ENCODE measurements around the gene DLG1. TPM values are rescaled to one million over a fixed set of nuclear protein-coding genes. Genes with fewer than 3 reads are reported as not detected.

Gene DLG1
- total and polyA plus RNA-seq, 12 donors: 20.7 to 97.4 (median 54.0) TPM

GRCh38 chr3:197188963-197189362, 109.4 kb downstream of the DLG1 start:
- no peak for DNase-seq
- no peak for TF ChIP-seq CTCF (IDR thresholded peaks at IDR 0.05)
- Histone ChIP-seq H3K36me3 (peaks cover 0 to 15% (median 0%) of the 10 kb centered on the region in 9 donors), H3K4me1 (peaks cover 0 to 4% (median 0%) of the 10 kb centered on the region in 9 donors), H3K4me3 (no peak overlapping the region), H3K9me3 (no peaks in the 10 kb centered on the region), H3K27me3 (no peaks in the 10 kb centered on the region), H3K27ac (no peak overlapping the region)
- ATAC-seq: no peak
- WGBS, 2 donors: 79 to 81% methylated on average over 3 of the region's 3 CpGs
- intact Hi-C loops (cut with DNase I): loop anchor here in 9 of 10 donors (5.0 to 10.0 kb wide), 7 partner anchors 124 to 214 kb away; no protein-coding TSS in a partner anchor

- no peaks in the 10 kb centered on the region for H3K9me3 ChIP-seq
- peaks cover 0 to 14% (median 5%) of the 10 kb centered on the region in 9 donors for H3K4me1 ChIP-seq
- DNase-seq (peak in 1 of 2 donors; percentile 21), ATAC-seq (peak in 6 of 8 donors; percentile 52 to 77 (median 66))
- peak; percentile 55 to 88 (median 83) for TF ChIP-seq CTCF (IDR thresholded peaks at IDR 0.05)
- H3K36me3 ChIP-seq: peaks cover 0 to 5% (median 0%) of the 10 kb centered on the region in 9 donors
- H3K27ac ChIP-seq: no peak overlapping the region
- H3K4me3 ChIP-seq: no peak overlapping the region
- 69 to 87% methylated on average over 1 of the region's 1 CpG for WGBS, 2 donors
- H3K27me3 ChIP-seq: no peaks in the 10 kb centered on the region
- intact Hi-C loops (cut with DNase I): loop anchor here (1.0 to 10.0 kb wide), 10 partner anchors 122 to 212 kb away; no protein-coding TSS in a partner anchor
Measured at GRCh38 chr3:197186887-197187588, 111.4 kb downstream of the DLG1 start.

- Histone ChIP-seq H3K27ac (no peak overlapping the region), H3K4me3 (no peak overlapping the region), H3K36me3 (peaks cover 0 to 2% (median 0%) of the 10 kb centered on the region in 9 donors), H3K4me1 (peaks cover 0 to 44% (median 21%) of the 10 kb centered on the region in 9 donors), H3K9me3 (no peaks in the 10 kb centered on the region), H3K27me3 (no peaks in the 10 kb centered on the region)
- TF ChIP-seq CTCF (IDR thresholded peaks at IDR 0.05): no peak
- ATAC-seq (no peak), DNase-seq (no peak)
- intact Hi-C loops (cut with DNase I): loop anchor here in 4 of 10 donors (5.0 to 10.0 kb wide), 5 partner anchors 119 to 211 kb away; no protein-coding TSS in a partner anchor
- WGBS, 2 donors: 67 to 69% methylated on average over 9 of the region's 9 CpGs
Measured at GRCh38 chr3:197183582-197183981, 114.8 kb downstream of the DLG1 start.

- ATAC-seq (peak in 6 of 8 donors; percentile 38 to 90 (median 64)), DNase-seq (peak; percentile 11 to 35)
- Histone ChIP-seq H3K4me1 (peaks cover 0 to 52% (median 21%) of the 10 kb centered on the region in 9 donors), H3K4me3 (no peak overlapping the region), H3K9me3 (no peaks in the 10 kb centered on the region), H3K27me3 (no peaks in the 10 kb centered on the region), H3K27ac (no peak overlapping the region), H3K36me3 (peaks cover 0 to 2% (median 0%) of the 10 kb centered on the region in 9 donors)
- intact Hi-C loops (cut with DNase I): loop anchor here in 4 of 10 donors (5.0 to 10.0 kb wide), 5 partner anchors 117 to 209 kb away; no protein-coding TSS in a partner anchor
- WGBS, 2 donors: 37 to 43% methylated on average over 6 of the region's 6 CpGs
- TF ChIP-seq CTCF (IDR thresholded peaks at IDR 0.05): no peak
Measured at GRCh38 chr3:197181741-197182140, 116.7 kb downstream of the DLG1 start.

Data from heart right ventricle (tissue), 16 donors.